ENCODE results near the gene NOP56. TPM values are rescaled to one million over a fixed set of nuclear protein-coding genes. Genes with fewer than 3 reads are reported as not detected.

NOP56 gene
- total RNA-seq, 1 experiment from 2014 or later: 582 TPM

- intact Hi-C loops (cut with micrococcal nuclease): no loop called here
- Histone ChIP-seq H3K9ac (ENCODE audit: low read length) (no peak overlapping the region), H3K36me3 (ENCODE audit: control insufficient read depth in 1 of 2, insufficient read depth in 2 of 2, low read length in 2 of 2) (no peaks in the 10 kb centered on the region), H4K20me1 (ENCODE audit: insufficient read depth) (no peaks in the 10 kb centered on the region), H3K4me1 (ENCODE audit: control insufficient read depth in 1 of 2, insufficient read depth in 2 of 2, low read length in 2 of 2) (no peaks in the 10 kb centered on the region), H3K79me2 (ENCODE audit: insufficient read depth, low read length) (no peaks in the 10 kb centered on the region), H3K27me3 (ENCODE audit: insufficient read depth, low read length) (no peaks in the 10 kb centered on the region), H3K27ac (ENCODE audit: low read depth, low read length) (no peak overlapping the region), H3K4me2 (ENCODE audit: low read length) (no peak overlapping the region), H3K9me3 (ENCODE audit: control insufficient read depth in 1 of 2, insufficient read depth in 1 of 2, low read depth in 1 of 2, low read length in 2 of 2) (no peaks in the 10 kb centered on the region), H3K4me3 (replicated peaks in 1 of 2; ENCODE audit: low read depth in 1 of 2, low read length in 2 of 2) (no peak overlapping the region), H2AFZ (ENCODE audit: low read depth, low read length, poor library complexity, severe bottlenecking) (no peak overlapping the region), H3K9me2 (ENCODE audit: insufficient read depth) (no peaks in the 10 kb centered on the region)
- ChIA-PET RAD21 (ENCODE audit: low non-redundant PET in 1 of 2, low total read pairs in 2 of 2, uncharacterized antibody in 2 of 2, unreplicated experiment in 2 of 2) (no interaction called here), POLR2A (no interaction called here), CTCF (no interaction called here)
- BruUV-seq (replicated peaks): no TSS peak
- no peak for TF ChIP-seq RAD21 (IDR thresholded peaks at IDR 0.05; ENCODE audit: low read depth)
- TF ChIP-seq CTCF (IDR thresholded peaks at IDR 0.05 in 2 of 3, conservative IDR thresholded peaks at IDR 0.05 in 1 of 3; ENCODE audit: borderline replicate concordance in 1 of 3, insufficient read depth in 1 of 3, low read depth in 2 of 3, low read length in 2 of 3): peak in 1 of 3 experiments; percentile 32; a peak in 1 of 6 replicates
- ATAC-seq (peak; percentile 59; the same call in 1 of the 2 replicates), DNase-seq (ENCODE audit: low read depth, low spot score) (no peak)
Observed at GRCh38 chr20:2699775-2700413, 47.5 kb downstream of the NOP56 start.

- H4K20me1 ChIP-seq (ENCODE audit: insufficient read depth): no peaks in the 10 kb centered on the region
- no peaks in the 10 kb centered on the region for H3K27me3 ChIP-seq (ENCODE audit: insufficient read depth, low read length)
- RAD21 ChIA-PET (ENCODE audit: low non-redundant PET in 1 of 2, low total read pairs in 2 of 2, uncharacterized antibody in 2 of 2, unreplicated experiment in 2 of 2): no interaction called here
- DNase-seq (ENCODE audit: low read depth, low spot score): no peak
- no peak overlapping the region for H3K27ac ChIP-seq (ENCODE audit: low read depth, low read length)
- no peaks in the 10 kb centered on the region for H3K79me2 ChIP-seq (ENCODE audit: insufficient read depth, low read length)
- intact Hi-C loops (cut with micrococcal nuclease): no loop called here
- no peak overlapping the region for H2AFZ ChIP-seq (ENCODE audit: low read depth, low read length, poor library complexity, severe bottlenecking)
- CTCF ChIA-PET: no interaction called here
- BruUV-seq (replicated peaks): no TSS peak
- H3K36me3 ChIP-seq (ENCODE audit: control insufficient read depth in 1 of 2, insufficient read depth in 2 of 2, low read length in 2 of 2): no peaks in the 10 kb centered on the region
- H3K4me2 ChIP-seq (ENCODE audit: low read length): no peak overlapping the region
- ATAC-seq: no peak
- no peak overlapping the region for H3K4me3 ChIP-seq (replicated peaks in 1 of 2; ENCODE audit: low read depth in 1 of 2, low read length in 2 of 2)
- H3K9me3 ChIP-seq (ENCODE audit: control insufficient read depth in 1 of 2, insufficient read depth in 1 of 2, low read depth in 1 of 2, low read length in 2 of 2): no peaks in the 10 kb centered on the region
- H3K9me2 ChIP-seq (ENCODE audit: insufficient read depth): no peaks in the 10 kb centered on the region
- POLR2A ChIA-PET: no interaction called here
- H3K4me1 ChIP-seq (ENCODE audit: control insufficient read depth in 1 of 2, insufficient read depth in 2 of 2, low read length in 2 of 2): no peaks in the 10 kb centered on the region
- H3K9ac ChIP-seq (ENCODE audit: low read length): no peak overlapping the region
- TF ChIP-seq CBX3 (IDR thresholded peaks at IDR 0.05; ENCODE audit: low read depth): no peak
- TF ChIP-seq CEBPB (IDR thresholded peaks at IDR 0.05; ENCODE audit: low read depth): no peak
- no peak for TF ChIP-seq CTCF (IDR thresholded peaks at IDR 0.05 in 2 of 3, conservative IDR thresholded peaks at IDR 0.05 in 1 of 3; ENCODE audit: borderline replicate concordance in 1 of 3, insufficient read depth in 1 of 3, low read depth in 2 of 3, low read length in 2 of 3)
- no peak for TF ChIP-seq RAD21 (IDR thresholded peaks at IDR 0.05; ENCODE audit: low read depth)
- TF ChIP-seq ZBTB33 (IDR thresholded peaks at IDR 0.05; ENCODE audit: extremely low read depth, insufficient replicate concordance, low read length): no peak
- no peak for TF ChIP-seq SP1 (IDR thresholded peaks at IDR 0.05; ENCODE audit: low read depth)
- no peak for TF ChIP-seq SIN3A (IDR thresholded peaks at IDR 0.05; ENCODE audit: low read depth)
- TF ChIP-seq EGR1 (IDR thresholded peaks at IDR 0.05; ENCODE audit: low read depth): no peak
- TF ChIP-seq ELF1 (IDR thresholded peaks at IDR 0.05; ENCODE audit: borderline replicate concordance, low read depth): no peak
- TF ChIP-seq TCF7L2 (IDR thresholded peaks at IDR 0.05; ENCODE audit: borderline replicate concordance, extremely low read depth, insufficient read depth, insufficient read length): no peak
- TF ChIP-seq SRF (IDR thresholded peaks at IDR 0.05; ENCODE audit: low read depth): no peak
- no peak for TF ChIP-seq ZFX (IDR thresholded peaks at IDR 0.05)
- no peak for TF ChIP-seq POLR2A (IDR thresholded peaks at IDR 0.05; ENCODE audit: borderline replicate concordance, extremely low read depth, insufficient read depth, insufficient read length)
Observed at GRCh38 chr20:2700913-2701620, 48.6 kb downstream of the NOP56 start.
